ENCODE results near the gene ABCD4. TPM values are rescaled to one million over a fixed set of nuclear protein-coding genes. Genes with fewer than 3 reads are reported as not detected.
"Not testable (repeated sequence)": the region's sequence is repeated elsewhere in the genome, so short reads cannot be mapped to it uniquely, and the experiment has no call there.

ABCD4 gene
- total RNA-seq, 4 donors from 2014 or later = 26.1 to 73.4 (median 49.5) TPM

GRCh38 chr14:74281069-74281468, 21.7 kb downstream of the ABCD4 start:
- DNase-seq = no peak
- TF ChIP-seq CTCF (IDR thresholded peaks at IDR 0.05) (no peak), POLR2A (IDR thresholded peaks at IDR 0.05) (no peak)
- intact Hi-C loops (cut with DNase I; ENCODE audit: low total_unique reads) = no loop called here
- Histone ChIP-seq H3K4me1 (no peaks in the 10 kb centered on the region), H3K9me3 (no peaks in the 10 kb centered on the region), H3K27me3 (no peaks in the 10 kb centered on the region), H3K4me3 (no peak overlapping the region), H3K27ac (no peak overlapping the region), H3K36me3 (no peaks in the 10 kb centered on the region)

GRCh38 chr14:74278080-74278479, 24.7 kb downstream of the ABCD4 start:
- H3K27ac ChIP-seq = no peak overlapping the region
- H3K36me3 ChIP-seq = no peaks in the 10 kb centered on the region
- DNase-seq = no peak
- intact Hi-C loops (cut with DNase I; ENCODE audit: low total_unique reads) = no loop called here
- H3K4me3 ChIP-seq = no peak overlapping the region
- no peaks in the 10 kb centered on the region for H3K4me1 ChIP-seq
- TF ChIP-seq POLR2A (IDR thresholded peaks at IDR 0.05) = no peak
- no peak for TF ChIP-seq CTCF (IDR thresholded peaks at IDR 0.05)
- no peaks in the 10 kb centered on the region for H3K27me3 ChIP-seq
- H3K9me3 ChIP-seq = no peaks in the 10 kb centered on the region

GRCh38 chr14:74275241-74275841, 27.4 kb downstream of the ABCD4 start:
- DNase-seq = no peak
- intact Hi-C loops (cut with DNase I; ENCODE audit: low total_unique reads) = no loop called here
- no peaks in the 10 kb centered on the region for H3K36me3 ChIP-seq
- no peaks in the 10 kb centered on the region for H3K4me1 ChIP-seq
- no peaks in the 10 kb centered on the region for H3K27me3 ChIP-seq
- H3K27ac ChIP-seq = no peak overlapping the region
- TF ChIP-seq CTCF (IDR thresholded peaks at IDR 0.05) (no peak), POLR2A (IDR thresholded peaks at IDR 0.05) (no peak)
- no peak overlapping the region for H3K4me3 ChIP-seq
- no peaks in the 10 kb centered on the region for H3K9me3 ChIP-seq

- H3K36me3 ChIP-seq = no peaks in the 10 kb centered on the region
- H3K4me1 ChIP-seq = no peaks in the 10 kb centered on the region
- no peak for DNase-seq
- no peaks in the 10 kb centered on the region for H3K27me3 ChIP-seq
- H3K4me3 ChIP-seq = no peak overlapping the region
- H3K27ac ChIP-seq = no peak overlapping the region
- intact Hi-C loops (cut with DNase I; ENCODE audit: low total_unique reads) = no loop called here
- TF ChIP-seq POLR2A (IDR thresholded peaks at IDR 0.05) (no peak), CTCF (IDR thresholded peaks at IDR 0.05) (no peak)
- H3K9me3 ChIP-seq = no peaks in the 10 kb centered on the region
These were observed 31.4 kb downstream of the ABCD4 start for GRCh38 chr14:74271365-74271764.

GRCh38 chr14:74270382-74271177, 32.2 kb downstream of the ABCD4 start:
- H3K27ac ChIP-seq; intact Hi-C loops (cut with DNase I; ENCODE audit: low total_unique reads); H3K36me3 ChIP-seq; H3K4me3 ChIP-seq; H3K4me1 ChIP-seq; H3K9me3 ChIP-seq; H3K27me3 ChIP-seq; DNase-seq: not testable (repeated sequence)
